GM04504 (cell line): ENCODE measurements around the gene LCA5.
"Not testable (repeated sequence)": the region's sequence is repeated elsewhere in the genome, so short reads cannot be mapped to it uniquely, and the experiment has no call there.

Source experiments
- DNase-seq: peaks from one replicate; pipeline ENCODE4 v3.0.0-alpha.2; 2012; ENCODE audit warnings: low read depth

The LCA5 gene

GRCh38 chr6:79538106-79538971 is 1.1 kb upstream of the LCA5 start:
- DNase-seq: no peak

GRCh38 chr6:79536585-79536953 is 661 bp downstream of the LCA5 start:
- no peak for DNase-seq

GRCh38 chr6:79529567-79529966 is 7.7 kb downstream of the LCA5 start:
- DNase-seq: not testable (repeated sequence)

- no peak for DNase-seq
Observed at GRCh38 chr6:79526897-79527296, 10.3 kb downstream of the LCA5 start.

GRCh38 chr6:79525272-79526100 is 11.7 kb downstream of the LCA5 start:
- DNase-seq: no peak

- no peak for DNase-seq
Observed at GRCh38 chr6:79524065-79524464, 13.2 kb downstream of the LCA5 start.

GRCh38 chr6:79522609-79523008 is 14.6 kb downstream of the LCA5 start:
- no peak for DNase-seq

- DNase-seq: no peak
Observed at GRCh38 chr6:79520534-79520933, 16.7 kb downstream of the LCA5 start.

- DNase-seq: no peak
Observed at GRCh38 chr6:79518842-79519241, 18.4 kb downstream of the LCA5 start.

- DNase-seq: no peak
Observed at GRCh38 chr6:79515436-79515835, 21.8 kb downstream of the LCA5 start.

GRCh38 chr6:79513111-79513510 is 24.1 kb downstream of the LCA5 start:
- DNase-seq: no peak

GRCh38 chr6:79512014-79512413 is 25.2 kb downstream of the LCA5 start:
- DNase-seq: no peak

- no peak for DNase-seq
Observed at GRCh38 chr6:79510707-79511106, 26.5 kb downstream of the LCA5 start.

- DNase-seq: no peak
Observed at GRCh38 chr6:79506251-79506650, 31.0 kb downstream of the LCA5 start.

GRCh38 chr6:79504372-79504771 is 32.9 kb downstream of the LCA5 start:
- DNase-seq: no peak

- no peak for DNase-seq
Observed at GRCh38 chr6:79498842-79499241, 38.4 kb downstream of the LCA5 start.

GRCh38 chr6:79495246-79495645 is 42.0 kb downstream of the LCA5 start:
- no peak for DNase-seq

GRCh38 chr6:79494841-79495240 is 42.4 kb downstream of the LCA5 start:
- no peak for DNase-seq

GRCh38 chr6:79470728-79471127 is 66.5 kb downstream of the LCA5 start:
- no peak for DNase-seq

- DNase-seq: no peak
Observed at GRCh38 chr6:79469376-79470246, 67.6 kb downstream of the LCA5 start.

- DNase-seq: no peak
Observed at GRCh38 chr6:79468587-79468986, 68.6 kb downstream of the LCA5 start.

- no peak for DNase-seq
Observed at GRCh38 chr6:79468116-79468515, 69.1 kb downstream of the LCA5 start.
